HL-60 (cell line): ENCODE results near the gene ADAMTS2.

Experiments
- REST ChIP-seq: IDR thresholded peaks from 2 replicates; pipeline ENCODE4 v1.6.1; 2012; ENCODE audit warnings: low read depth; ENCODE audit not compliant: insufficient replicate concordance
- TF ChIP-seq, protein P1 (sequence below): IDR thresholded peaks from one replicate; pipeline ENCODE4 v1.5.1; 2011; ENCODE audit warnings: low read length, control low read depth, inconsistent platforms; ENCODE audit not compliant: insufficient read depth

DNA sequence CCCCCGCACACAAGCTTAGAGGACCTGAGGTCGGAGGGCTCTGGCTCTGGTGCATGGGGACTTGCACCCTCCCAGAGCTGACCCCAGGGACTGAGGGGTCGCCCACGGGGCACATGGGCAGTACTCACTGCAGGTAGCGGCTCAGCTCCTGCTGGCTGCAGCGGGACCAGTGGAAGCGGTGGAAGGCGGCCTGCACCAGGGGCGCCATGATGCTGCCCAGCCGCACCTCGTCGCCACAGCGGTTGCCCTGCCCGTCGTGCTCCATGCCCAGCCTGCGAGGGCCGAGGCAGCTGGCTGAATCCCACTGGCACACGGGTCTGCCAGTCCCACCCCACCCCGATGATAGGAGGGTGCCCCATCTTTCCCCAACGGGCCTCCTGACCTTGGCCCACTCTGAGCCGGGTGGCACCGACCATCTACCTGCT is 191.3 kb downstream of the ADAMTS2 start:
- TF ChIP-seq, protein P1, sequence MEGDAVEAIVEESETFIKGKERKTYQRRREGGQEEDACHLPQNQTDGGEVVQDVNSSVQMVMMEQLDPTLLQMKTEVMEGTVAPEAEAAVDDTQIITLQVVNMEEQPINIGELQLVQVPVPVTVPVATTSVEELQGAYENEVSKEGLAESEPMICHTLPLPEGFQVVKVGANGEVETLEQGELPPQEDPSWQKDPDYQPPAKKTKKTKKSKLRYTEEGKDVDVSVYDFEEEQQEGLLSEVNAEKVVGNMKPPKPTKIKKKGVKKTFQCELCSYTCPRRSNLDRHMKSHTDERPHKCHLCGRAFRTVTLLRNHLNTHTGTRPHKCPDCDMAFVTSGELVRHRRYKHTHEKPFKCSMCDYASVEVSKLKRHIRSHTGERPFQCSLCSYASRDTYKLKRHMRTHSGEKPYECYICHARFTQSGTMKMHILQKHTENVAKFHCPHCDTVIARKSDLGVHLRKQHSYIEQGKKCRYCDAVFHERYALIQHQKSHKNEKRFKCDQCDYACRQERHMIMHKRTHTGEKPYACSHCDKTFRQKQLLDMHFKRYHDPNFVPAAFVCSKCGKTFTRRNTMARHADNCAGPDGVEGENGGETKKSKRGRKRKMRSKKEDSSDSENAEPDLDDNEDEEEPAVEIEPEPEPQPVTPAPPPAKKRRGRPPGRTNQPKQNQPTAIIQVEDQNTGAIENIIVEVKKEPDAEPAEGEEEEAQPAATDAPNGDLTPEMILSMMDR, result no peak
- TF ChIP-seq REST, result no peak
